T-helper 22 cell (primary cell): ENCODE results near the gene TIMM44.

Experiments used
- DNase-seq: peaks from one replicate; pipeline ENCODE4 v3.0.0-alpha.2; 2020; ENCODE audit warnings: low read depth

TIMM44 gene, protein sequence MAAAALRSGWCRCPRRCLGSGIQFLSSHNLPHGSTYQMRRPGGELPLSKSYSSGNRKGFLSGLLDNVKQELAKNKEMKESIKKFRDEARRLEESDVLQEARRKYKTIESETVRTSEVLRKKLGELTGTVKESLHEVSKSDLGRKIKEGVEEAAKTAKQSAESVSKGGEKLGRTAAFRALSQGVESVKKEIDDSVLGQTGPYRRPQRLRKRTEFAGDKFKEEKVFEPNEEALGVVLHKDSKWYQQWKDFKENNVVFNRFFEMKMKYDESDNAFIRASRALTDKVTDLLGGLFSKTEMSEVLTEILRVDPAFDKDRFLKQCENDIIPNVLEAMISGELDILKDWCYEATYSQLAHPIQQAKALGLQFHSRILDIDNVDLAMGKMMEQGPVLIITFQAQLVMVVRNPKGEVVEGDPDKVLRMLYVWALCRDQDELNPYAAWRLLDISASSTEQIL

DNA sequence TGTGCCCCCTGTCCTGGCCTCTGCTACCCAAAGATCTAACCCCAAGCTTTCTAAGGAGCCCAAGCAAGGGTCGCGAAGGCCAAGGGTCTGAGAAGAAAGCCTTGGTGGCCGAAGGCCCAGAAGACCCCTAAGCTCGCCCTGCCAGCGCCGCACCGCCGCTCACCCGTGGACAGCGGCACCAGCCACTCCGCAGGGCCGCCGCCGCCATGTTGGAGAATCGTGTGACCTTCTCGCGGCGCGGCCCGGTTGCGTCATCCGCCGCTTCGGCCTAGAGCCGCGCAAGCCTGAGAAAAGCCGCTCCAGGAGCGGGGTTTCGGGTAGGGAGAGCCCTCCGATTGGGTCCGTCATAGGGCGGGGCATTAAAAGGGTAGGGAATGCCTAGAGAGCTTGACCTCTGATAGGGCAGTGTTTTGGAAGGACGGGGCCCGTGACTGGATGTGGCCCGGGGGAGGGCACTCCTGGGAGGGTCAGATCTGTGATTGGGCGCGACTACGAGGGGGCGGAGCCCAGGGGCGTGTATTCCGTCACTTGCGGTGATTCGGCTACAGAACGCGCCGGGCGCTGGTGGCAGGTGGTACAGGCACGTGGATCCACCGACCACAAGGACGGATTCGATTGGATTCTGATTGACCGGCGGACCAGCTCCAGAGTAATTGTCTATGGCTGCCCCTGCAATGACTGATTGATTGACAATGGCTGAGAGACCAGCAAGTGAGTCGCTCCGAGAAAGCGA, at the start of gene TIMM44:
Gene TIMM44, minus strand, starts transcription at position 223 of the 733 bp plus-strand sequence. Its CDS starts 15 bp downstream, at position 208.
- DNase-seq: peak; percentile 99

DNA sequence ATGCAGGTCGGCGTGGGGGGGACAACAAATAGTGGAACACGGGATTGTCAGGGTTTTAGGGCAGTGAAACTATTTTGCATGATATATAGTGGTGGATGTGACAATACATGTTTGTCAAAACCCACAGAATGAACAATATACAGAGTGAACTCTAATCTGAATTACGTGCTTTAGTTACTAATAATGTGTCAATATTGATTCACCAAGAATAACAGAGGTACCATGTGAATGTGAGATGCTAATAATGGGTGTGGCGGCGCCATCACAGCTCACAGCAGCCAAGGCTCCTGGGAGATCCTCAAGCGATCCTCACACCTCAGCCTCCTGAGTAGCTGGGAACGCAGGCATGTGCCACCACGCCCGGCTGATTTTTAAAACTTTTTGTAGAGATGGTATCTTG, 49.1 kb upstream of the TIMM44 start:
- DNase-seq: no peak

DNA sequence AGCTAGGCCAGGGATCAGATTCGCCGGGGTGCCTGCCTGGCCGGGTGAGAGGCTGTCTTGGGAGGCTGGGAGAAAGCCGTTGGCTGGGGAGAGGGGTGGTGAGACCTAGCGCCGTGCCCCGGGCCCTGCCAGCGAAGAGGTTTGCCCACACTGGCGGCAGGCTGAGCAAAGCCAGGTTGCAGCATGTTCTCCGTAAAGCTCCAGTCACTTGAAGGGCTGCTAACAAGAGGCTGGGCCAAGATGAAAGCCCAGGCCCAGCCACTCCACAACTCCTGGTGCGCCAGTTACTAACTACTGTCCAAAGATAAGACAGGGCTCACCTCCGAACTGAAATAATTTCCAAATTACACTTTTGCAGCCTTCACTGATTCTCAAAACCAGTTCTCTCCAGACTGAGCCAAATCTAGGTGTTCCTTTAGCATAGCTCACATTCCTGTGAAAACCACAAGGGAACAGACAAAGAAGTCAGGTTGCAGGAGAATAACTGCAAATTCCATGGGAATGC, 45.7 kb upstream of the TIMM44 start:
- no peak for DNase-seq

DNA sequence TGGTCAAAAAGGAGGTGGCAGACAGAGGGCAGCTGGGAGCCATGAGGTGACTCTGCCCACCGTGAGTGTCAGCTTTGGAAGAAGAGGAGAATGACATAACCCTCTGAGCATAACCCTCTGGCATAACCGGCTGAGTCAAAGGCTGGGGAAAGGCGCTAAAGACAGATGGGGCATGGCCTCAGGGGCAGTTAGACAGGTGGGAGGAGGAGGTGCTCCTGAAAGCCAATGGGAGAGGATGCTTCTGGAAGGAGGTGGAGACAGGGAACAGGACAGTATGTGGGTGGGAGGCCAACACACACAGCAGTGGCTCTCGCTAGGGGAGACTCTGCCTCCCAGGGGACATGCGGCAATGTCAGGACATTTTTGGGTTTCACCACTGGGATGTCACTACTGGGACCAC, 44.8 kb upstream of the TIMM44 start:
- no peak for DNase-seq

DNA sequence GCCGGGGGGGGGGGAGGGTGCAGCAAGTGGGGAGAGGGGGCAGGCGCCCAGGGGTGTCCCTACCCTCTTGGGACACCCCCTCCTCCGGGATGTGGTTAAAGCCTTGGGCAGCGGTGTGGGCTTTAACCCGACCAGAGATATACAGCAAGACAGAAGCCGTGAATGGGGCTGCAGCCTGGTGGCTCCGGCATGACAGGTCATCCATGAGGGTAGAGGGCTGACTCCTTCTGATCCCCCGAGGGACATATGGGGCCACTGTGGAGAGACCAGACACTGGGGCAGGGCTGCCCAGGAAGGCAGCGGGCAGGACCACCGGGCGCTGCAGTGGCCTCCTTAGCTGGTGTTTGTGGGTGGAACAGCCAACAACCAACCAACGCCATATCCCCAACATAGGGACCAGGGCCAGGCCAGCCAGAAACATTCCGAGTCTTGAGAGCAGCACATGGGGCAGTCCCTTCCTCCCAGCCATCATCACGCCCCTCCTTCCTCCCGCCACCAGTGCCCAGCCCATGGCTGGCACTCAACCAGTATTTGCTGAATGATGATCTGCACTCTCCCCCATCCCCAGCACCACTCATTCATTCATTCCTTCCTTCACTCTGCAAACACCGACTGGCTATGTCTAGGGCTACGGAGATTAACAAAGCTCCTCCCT, 43.8 kb upstream of the TIMM44 start:
- DNase-seq: no peak

DNA sequence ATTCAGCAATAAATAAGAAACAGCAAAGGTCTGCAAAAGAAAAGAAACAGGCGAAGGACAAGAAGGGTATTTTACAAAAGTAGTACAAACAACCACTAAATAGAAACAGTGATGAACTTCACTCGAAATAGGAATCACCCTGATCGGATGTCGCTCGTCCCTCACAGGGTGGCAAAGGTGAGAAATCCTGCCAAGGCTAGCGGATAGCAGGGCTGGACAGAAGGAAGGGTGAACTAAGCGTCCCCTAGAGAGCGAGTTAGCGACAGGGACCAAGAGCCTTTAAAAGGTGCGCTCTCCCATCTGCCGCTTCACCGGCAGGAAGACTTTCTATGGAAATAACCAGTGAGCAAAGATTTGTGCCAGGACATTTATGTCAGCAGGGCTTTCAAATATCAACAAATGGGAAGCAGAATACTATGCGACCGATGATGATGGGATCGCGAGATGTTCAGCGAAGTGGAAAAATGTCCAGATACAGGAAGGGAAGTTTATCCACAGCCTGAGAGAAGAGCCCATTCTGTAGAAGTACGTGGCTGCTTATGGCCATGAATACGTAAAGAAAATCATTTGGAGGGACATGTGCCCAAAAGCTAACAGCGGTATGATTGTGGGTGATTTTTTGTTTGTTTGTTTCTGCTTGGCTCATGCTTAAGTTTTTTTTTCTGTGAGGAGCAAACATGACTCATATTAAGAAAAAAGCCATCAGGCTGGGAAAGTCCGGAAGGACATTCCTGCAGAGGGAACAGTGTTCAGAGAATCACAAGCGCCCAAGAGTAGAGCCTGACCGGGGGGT, 43.1 kb upstream of the TIMM44 start:
- DNase-seq: no peak

DNA sequence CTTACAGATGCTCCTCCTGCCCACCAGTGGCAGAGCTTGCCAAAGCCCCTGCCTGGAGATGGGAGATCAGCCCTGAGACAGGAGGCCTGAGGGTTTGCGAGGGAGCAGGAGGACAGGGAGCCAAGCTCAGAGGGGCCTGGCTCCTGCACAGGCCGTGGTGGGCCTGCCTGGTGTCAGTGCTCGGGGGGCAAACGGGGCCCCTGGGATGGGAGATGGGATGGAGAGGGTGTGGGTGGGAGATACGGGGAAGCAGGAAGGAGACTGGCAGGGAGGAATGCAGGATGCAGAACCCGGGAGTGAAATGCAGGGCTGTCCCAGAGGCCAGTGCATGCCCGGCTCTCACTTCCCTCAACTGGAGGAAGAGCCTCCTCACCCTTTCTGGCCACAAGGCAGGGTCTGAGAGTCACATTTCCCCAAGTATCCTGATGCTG, 42.0 kb upstream of the TIMM44 start:
- no peak for DNase-seq

DNA sequence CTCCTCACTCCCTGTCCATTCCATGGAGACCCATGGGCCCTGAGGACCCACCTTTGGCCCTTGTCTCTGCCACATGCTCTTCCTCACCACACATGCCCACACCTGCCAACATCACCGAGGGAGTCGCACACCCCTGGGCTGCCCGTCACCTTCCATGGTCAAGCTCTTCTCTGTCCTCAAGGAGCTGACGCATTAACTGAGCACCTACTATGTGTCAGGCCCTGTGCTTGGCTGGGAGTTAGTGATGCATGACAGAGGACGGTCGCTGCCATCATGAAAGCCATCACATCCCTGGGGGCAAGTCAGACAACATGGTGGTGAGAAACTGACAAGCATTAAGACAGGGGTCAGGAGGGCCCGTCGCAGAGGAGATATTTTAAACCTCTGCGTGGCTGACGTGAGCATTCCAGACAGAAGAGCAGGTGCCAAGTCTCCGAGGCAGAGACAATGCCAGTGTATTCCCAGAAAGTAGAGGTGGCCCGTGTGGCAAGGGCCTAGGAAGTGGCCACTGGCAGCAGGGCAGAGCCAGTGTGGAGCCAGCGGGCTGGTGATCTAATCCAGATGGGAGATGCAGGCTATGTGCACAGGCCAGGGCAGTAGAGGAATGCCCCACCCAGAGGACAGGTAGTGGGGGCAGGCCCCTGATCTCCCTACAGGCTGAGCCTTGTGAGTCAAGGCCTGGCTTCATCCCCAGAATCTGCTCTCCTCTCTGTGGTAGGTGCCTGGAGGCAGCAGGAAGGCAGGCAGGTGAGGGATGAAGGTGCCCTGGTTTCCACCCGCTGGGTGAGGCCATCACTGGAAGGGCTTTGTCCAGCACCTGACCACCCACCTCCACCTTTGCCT, 40.8 kb upstream of the TIMM44 start:
- DNase-seq: no peak

DNA sequence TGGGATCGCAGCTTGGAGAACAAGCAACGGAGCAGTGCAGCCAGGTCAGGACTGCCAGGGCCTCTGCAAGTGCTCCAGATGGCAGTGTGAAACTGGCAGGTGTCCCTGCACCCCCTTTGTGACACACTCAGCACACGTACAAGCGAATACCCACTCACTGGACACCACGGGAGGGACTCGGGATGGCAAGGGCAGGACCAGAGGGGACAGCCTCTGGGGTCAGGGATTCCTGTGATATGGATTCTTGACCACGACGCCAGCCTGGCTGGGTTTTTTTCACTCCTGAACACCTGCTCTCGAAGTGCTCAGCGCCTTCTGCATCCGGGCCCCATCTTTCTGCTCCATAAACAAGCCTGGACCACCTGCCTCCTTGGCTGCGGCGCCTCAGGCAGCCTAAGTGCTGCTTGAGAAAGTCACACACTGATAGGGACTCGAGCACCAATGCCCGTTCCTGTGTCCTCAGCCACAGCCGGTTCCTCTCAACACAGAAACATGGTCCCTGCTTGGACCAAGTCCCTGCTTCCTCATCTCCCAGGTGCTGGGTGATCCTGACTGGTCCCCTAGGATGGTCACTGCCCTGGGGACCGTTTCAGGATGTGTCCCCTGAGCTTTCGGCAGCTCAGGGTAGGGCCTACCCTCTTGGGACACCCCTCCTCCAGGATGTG, 40.0 kb upstream of the TIMM44 start:
- DNase-seq: no peak

DNA sequence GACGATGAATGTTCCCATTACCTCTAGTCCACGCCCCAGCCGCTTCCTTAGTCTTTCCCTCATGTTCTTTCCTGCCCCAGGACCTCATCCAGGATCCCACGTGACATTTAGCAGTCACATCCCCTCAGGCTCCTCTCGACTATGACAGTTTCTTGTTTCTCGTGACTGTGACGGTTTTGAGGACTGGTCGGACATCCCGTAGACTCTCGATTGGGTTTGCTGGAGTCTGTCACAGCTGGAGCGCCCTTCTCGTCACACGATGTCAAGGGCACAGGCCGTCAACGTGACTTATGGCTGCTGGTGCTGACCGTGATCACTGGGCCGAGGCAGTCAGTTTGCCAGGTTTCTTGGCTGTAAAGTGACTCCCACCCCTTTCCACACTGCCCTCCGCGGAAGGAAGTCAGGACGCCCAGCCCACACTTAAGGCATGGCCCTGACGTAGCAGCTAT, 39.2 kb upstream of the TIMM44 start:
- no peak for DNase-seq

DNA sequence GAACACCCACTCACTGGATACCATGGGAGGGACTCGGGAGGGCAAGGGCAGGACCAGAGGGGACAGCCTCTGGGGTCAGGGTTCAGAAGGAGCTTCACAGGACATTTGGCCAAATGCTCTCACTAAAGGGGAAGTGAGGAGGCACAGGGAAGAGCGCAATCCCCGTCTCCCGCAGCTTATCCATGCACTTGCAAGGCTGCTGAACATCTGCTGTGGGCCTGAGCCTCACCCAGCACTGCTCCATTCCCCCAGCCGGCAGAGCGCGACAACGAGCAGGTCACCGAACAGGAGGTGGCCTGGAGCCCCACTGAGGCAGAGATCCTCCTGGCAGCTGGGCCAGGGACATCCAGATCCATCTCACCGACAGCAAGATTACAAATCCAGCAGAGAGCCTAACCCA, 38.6 kb upstream of the TIMM44 start:
- no peak for DNase-seq

DNA sequence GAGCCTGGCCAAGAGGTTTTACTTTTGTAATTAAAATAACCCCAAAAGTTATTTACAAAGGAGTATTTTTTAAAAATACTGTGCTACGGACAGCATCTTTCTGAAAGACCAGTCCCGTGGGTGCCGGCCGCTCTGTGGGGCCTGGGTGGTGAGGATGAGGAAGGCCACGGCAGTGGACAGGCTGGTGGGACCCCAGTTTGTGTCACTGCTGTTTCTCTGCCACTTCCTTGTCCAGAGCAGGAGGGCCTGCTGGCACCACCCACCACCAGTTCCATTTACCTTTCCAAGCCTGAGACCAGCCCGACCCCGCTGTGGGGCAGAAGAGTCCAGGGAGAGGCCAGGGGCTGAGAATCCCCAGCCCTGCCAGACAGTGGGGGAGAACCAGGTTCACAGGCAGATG, 38.2 kb upstream of the TIMM44 start:
- DNase-seq: no peak

DNA sequence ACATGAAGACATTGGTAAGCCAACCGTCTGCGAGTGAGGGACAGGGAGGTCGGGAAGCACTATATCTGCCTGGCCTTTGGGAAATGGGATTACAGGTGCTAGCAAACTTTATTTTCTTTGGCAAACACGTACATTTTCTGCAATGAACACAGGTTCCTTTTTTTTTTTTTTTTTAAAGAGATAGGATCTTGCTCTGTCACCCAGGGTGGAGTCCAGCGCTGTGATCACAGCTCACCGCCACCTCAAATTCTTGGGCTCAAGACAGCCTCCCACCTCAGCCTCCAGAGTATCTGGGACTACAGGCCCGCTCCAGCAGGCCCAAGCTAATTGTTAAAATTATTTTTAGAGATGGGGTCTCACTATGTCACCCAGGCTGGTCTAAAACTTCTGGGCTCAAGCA, 37.7 kb upstream of the TIMM44 start:
- no peak for DNase-seq

DNA sequence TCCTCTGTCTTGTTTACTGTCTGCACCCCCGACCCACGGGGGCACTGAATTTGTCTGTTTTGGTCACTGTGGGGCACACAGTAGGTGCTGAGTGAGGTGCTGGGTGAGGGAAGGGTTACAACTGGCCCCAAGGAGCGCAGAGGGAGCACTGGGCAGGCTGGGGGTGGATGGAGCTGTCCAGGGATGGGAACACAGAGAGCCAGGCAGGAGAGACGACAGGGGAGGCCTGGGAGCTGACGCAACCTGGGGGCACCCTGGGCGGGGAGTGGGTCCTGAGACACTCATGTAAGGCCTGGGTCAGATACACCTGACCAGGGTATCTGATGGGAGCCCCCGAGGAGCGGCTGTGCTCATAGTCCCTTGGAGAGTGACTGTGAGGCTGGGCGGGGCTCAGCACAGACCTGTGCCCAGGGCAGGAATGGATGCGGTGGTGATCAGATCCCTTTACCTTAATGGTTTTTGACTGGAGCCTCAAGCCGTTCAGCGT, 37.2 kb upstream of the TIMM44 start:
- no peak for DNase-seq

DNA sequence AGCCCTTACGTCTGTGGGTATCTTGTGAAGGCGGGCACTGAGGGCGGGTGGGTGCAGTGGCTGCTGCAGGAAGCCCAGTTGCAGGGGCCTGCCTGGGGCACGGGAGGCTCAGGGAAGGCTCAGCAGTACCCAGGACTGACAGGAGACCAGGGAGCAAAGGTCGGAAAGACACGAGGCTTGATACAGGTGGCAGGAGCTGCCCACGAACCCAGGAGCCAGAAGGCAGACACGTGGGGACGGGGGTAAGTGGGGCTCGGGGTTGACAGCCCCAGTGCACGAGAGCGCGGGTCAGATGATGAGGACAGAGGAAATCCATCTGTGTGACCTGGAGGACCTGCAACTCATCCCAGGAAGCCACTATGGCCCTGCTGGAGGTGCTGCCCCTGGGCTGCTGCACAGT, 36.7 kb upstream of the TIMM44 start:
- DNase-seq: no peak

DNA sequence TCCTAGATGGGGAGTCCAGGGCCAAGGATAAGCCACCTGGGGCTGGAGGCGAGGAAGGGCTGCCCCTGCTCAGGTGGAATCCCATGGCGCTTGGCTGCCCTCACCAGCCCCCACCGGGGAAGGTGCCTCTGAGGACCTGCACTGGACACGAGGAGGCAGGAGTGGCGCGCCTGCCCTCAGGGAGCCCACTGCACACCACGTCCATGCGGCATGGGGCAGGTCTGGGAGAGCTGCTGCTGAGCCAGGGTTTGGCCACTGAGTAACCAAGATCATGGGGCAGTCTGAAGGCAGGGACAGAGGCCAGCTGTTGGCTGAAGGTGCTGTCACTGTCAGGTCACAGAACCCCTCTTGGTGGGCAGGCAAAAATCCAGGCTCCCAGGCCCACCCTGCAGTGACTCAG, 36.1 kb upstream of the TIMM44 start:
- DNase-seq: no peak

DNA sequence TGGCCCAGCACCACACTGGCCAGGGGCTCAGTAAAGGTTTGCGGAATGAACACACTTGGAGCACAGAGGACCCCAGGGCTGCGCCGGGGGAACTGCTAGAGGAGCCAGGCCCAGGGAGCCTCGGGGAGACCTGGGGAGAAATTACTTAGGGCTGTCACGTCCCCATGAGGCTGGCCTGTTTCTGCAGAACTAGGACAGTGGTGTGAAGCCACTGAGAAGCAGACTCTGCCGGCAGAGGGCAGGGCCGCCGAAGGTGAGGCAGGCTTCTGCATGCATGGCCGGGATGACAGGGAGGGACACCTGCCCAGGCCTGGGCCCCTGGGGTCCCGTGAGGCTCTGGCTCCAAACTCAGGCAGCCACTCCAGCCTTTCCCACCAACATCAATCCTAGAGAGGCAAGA, 35.5 kb upstream of the TIMM44 start:
- DNase-seq: no peak

DNA sequence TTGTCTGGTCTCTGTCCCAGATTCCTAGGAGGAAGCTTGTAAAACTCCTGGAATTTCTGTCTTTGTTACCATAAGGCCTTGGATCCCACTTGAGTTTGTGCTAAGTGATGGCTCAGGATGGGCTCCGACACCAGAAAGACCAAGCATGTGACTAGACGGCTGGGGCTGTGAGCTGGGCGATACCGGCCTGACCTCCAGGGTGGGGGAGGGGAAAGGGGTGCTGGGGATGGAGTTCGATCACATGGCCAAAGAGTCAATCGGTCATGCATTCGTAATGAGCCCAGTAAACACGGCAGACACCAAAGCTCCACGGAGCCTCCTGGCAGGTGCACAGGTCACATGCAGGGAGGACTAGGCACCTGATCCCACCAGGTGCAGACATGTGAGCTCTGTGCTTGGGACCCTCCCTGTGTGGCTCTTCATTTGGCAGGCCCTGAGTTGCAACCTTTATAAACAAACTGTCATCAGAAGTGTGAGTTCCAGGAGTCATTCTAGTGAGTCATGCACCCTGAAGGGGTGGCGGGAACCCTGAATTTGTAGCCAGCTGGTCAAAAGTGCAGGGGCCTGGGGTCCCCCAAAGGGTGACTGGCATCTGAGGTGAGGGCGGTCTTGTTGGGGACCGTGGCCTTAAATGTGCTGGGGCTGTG, 34.8 kb upstream of the TIMM44 start:
- DNase-seq: no peak

DNA sequence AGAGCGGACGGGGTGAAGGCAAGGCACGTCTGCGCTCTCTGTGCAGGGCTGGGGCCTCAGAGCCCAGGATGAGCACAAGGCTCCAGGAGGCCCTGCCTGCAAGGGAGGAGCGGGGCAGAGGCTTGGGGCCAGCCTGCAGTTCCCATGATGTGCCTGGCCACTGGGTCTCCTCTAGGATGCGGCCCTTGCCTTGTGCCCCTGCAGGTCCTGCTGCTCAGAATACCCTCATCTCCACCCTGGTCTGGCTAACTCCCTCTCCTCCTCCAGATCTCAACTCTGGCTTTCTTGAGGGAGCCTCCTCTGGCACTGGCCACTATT, 34.2 kb upstream of the TIMM44 start:
- DNase-seq: no peak
